HG03039 (cell line): ENCODE data around the gene S100A6.
"Not testable (repeated sequence)": the region's sequence is repeated elsewhere in the genome, so short reads cannot be mapped to it uniquely, and the experiment has no call there.

Experiments used
- ATAC-seq: cut with Tn5 transposase; IDR thresholded peaks from one replicate; pipeline ENCODE4 v1.9.1; 2021; ENCODE audit warnings: mild to moderate bottlenecking, moderate library complexity; ENCODE audit not compliant: unreplicated experiment

S100A6 gene

DNA sequence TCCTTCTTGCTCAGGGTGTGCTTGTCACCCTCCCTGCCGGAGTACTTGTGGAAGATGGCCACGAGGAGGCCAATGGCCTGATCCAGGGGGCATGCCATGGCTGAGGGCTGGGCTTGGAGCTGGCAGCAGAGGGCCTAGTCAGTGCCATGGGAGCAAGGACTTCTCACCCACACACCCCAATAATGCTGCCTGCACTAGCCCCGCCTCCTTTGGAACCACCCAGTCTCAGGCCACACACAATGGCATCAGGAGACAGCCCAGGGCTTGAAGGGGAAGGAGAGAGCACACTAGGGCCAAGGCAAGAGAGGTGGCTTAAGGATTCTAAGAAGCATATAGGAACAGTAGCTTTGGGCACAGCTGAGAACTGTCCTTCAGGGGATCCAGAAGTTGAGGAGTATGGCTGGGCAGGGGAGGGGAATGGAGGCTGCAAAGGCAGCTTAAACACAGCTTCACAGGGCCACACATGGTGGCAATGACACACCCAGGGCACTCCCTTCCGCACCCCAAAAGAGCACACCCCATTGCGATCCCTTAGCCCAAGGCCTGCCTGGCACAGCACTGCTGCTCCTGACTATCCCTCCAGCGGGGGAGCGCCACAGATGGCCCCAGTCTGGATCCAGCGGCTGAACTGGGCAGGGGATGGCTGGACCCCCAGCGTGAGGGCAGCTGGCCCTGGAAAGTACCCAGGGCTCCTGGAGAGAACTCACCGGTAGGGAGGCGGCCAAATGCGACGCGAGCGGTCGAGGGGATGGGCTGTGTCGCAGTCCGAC, at the start of gene S100A6:
Gene S100A6 (minus strand): TSS at position 750 of the 770 bp plus-strand sequence. CDS start 652 bp downstream, at position 98.
- ATAC-seq = no peak

- no peak for ATAC-seq
Observed at GRCh38 chr1:153585006-153585405, 49.2 kb upstream of the S100A6 start.

GRCh38 chr1:153583976-153584375, 48.2 kb upstream of the S100A6 start:
- no peak for ATAC-seq

GRCh38 chr1:153583514-153583913, 47.7 kb upstream of the S100A6 start:
- ATAC-seq = not testable (repeated sequence)

DNA sequence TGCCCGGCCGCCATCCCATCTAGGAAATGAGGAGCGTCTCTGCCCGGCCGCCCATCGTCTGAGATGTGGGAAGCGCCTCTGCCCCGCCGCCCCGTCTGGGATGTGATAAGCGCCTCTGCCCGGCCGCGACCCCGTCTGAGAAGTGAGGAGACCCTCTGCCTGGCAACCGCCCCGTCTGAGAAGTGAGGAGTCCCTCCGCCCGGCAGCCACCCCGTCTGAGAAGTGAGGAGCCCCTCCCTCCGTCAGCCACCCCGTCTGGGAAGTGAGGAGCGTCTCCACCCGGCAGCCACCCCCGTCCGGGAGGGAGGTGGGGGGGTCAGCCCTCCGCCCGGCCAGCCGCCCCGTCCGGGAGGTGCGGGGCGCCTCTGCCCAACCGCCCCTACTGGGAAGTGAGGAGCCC, 47.0 kb upstream of the S100A6 start:
- ATAC-seq = not testable (repeated sequence)

GRCh38 chr1:153578936-153579335, 43.1 kb upstream of the S100A6 start:
- ATAC-seq = no peak

DNA sequence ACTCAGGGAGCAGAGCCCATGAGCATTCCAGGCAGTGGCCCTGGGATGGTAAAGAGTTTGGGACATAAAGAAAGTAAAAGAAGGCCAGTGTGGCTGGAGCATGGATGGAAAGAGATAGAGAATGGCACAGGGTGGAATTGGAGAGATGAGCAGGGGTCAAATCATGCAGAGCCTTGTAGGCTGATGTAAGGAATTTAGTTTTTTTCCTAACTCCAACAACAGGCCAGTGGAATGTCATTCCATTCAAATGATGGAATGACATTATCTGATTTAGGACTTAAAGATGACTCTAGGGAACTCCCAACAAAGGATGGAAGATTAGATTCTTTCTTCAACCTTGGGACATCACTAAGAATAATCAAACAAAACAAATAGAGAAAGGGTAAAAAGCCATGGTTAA, 42.7 kb upstream of the S100A6 start:
- ATAC-seq = no peak

- no peak for ATAC-seq
Observed at GRCh38 chr1:153577624-153578051, 41.8 kb upstream of the S100A6 start.

DNA sequence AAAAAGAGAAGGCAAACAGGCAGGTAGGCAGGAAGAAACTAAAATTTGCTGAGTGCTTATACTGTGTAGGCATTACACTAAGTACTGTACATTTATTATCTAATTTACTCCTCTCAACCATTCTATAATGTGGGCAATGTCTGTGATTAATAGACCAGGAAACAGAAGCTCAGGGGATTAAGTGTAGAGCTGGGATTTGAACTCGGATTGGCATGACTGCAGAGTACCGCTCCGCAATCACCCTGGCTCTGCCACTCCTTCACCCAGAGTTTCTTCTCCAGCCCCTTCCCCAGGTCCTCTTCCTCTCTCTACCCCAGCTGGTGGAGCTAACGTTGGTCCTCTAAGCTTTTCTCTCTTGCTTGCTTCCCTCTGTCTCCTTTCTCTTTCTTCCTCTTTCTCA, 41.3 kb upstream of the S100A6 start:
- no peak for ATAC-seq

DNA sequence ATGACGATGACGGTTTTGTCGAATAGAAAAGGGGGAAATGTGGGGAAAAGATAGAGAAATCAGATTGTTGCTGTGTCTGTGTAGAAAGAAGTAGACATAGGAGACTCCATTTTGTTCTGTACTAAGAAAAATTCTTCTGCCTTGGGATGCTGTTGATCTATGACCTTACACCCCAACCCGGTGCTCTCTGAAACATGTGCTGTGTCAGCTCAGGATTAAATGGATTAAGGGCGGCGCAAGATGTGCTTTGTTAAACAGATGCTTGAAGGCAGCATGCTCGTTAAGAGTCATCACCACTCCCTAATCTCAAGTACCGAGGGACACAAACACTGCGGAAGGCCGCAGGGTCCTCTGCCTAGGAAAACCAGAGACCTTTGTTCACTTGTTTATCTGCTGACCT, 39.7 kb upstream of the S100A6 start:
- not testable (repeated sequence) for ATAC-seq

GRCh38 chr1:153575081-153575491, 39.3 kb upstream of the S100A6 start:
- not testable (repeated sequence) for ATAC-seq

DNA sequence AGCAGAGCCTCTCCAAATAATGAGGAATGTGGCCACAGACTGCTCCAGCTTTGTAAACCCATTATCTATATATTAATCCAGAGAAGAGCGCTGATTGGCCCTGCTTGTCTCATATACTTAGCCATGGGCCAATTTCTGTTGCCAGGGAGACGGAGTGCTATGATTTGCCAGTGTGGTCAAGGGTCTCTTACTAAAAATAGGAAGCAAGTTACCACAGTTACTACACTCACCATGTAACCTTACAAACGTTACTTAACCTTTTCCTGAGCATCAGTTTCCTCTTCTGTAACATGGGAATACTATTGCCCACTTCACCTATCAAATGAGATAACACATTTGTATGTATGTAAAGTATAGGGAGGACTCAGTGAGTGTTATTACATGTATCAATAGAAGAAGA, 37.6 kb upstream of the S100A6 start:
- no peak for ATAC-seq

GRCh38 chr1:153572569-153573015, 36.8 kb upstream of the S100A6 start:
- ATAC-seq = peak; percentile 69

GRCh38 chr1:153571706-153572105, 35.9 kb upstream of the S100A6 start:
- ATAC-seq = no peak

GRCh38 chr1:153570874-153571273, 35.1 kb upstream of the S100A6 start:
- no peak for ATAC-seq

DNA sequence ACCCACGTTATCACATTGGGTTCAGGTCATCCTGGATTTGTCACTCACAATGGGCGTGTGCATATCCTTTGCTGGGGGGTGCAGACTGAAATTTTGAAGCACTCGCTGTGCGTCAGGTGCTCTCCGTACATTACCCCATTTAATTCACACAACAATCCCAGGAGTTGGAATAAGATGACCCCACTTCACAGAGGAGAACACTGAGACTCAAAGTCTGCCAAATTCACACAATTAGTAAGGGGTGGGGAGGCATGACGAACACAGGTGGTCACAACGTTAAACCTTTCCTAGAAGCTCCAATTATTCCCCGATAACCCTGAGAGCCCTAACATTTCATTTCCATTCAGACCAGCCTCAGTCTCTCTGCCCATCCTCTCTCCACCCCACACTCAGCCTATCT, 33.7 kb upstream of the S100A6 start:
- ATAC-seq = no peak

DNA sequence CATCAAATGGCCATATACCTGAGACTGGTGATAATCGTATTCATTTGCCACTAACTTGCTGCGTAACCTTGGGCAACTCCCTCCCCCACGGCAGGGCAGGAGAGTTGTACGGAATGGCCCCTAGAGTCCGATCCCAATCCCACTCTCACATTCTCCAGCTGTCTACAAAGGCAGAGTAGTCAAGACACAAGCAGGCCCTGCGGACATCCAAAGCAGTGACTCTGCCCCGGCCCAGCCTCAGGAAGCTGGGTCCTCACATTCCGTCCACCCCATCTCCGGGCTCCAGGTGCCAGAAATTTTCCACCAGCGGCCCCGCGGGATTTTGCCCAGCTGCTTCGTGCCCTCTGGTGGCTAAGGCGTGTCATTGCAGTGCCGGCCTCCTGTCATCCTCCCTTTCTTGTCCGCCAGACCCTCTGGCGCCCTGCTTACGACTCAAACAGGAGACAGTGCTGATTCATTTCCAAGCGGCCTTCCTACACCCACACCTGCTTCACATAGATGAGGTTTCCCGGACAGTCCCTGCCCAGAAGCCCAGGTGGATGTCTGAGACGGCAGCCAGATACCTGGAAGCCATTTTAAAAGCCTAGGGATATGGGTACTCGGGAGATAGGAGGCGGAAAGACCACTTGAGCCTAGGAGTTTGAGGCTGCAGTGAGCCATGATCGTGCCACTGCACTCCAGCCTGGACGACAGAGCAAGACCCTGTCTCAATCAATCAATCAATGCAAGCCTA, 32.7 kb upstream of the S100A6 start:
- ATAC-seq = no peak

DNA sequence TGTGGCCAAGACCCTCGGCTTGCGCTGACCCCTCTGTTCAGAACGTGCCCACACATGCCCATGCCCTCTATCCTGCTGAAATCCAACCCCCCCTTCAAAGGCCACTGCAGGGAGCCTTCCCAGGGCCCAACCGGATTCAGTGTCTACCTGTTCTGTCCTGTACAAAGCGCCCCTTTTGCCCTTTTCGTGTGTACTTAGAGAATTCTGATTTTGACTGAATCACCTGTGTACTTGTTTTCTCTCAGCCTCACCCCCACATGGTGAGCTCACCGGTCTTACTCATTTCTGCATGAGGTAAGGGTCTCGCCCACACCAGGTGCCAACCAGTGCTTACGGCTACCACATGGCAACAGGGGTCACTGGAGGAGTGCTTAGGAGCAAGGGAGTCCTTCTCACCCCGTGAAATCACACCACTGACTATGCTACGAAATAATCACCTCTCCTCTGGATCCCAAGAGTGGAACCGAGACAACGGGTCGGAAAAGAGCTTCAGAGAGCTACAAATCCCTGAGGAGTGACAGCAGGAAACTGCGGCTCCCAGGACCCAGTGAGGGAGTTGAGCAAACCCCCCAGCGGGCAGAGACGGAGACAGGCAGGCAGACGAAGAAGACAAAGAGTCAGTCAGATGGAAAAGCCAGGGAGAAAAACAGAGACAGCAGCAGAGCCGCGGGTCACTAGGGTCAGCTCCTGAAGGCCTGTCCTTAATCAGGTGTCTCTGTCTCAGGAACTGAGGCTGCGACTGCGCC, 32.0 kb upstream of the S100A6 start:
- ATAC-seq = no peak

- ATAC-seq = peak; percentile 29
Observed at GRCh38 chr1:153566414-153567371, 30.9 kb upstream of the S100A6 start.
